WERI-Rb-1 (cell line): ENCODE data around the gene DNASE1L1.

ENCODE experiments used
- DNase-seq: peaks from one replicate; pipeline ENCODE4 v3.0.0-alpha.2; 2020
- H3K27ac ChIP-seq: fragments of 250-450 bp; sonication (Bioruptor Pico); 2 replicates; pipeline ENCODE4 v1.5.1; 2020; ENCODE audit warnings: mild to moderate bottlenecking, moderate library complexity
- H3K27me3 ChIP-seq: fragments of 250-450 bp; sonication (Bioruptor Pico); 2 replicates; pipeline ENCODE4 v1.5.1; 2021; ENCODE audit warnings: mild to moderate bottlenecking, low read depth, moderate library complexity; ENCODE audit not compliant: insufficient read depth, severe bottlenecking
- H3K36me3 ChIP-seq: fragments of 250-450 bp; sonication (Bioruptor Pico); 2 replicates; pipeline ENCODE4 v1.5.1; 2020; ENCODE audit warnings: mild to moderate bottlenecking, moderate library complexity
- H3K4me3 ChIP-seq: 2 replicates; pipeline ENCODE4 v1.5.1; 2011; ENCODE audit warnings: low read depth, mild to moderate bottlenecking, control low read depth, low read length
- H3K9me3 ChIP-seq: fragments of 250-450 bp; sonication (Bioruptor Pico); 2 replicates; pipeline ENCODE4 v1.5.1; 2021; ENCODE audit warnings: mild to moderate bottlenecking, moderate library complexity; ENCODE audit not compliant: severe bottlenecking
- CTCF ChIP-seq: IDR thresholded peaks from 2 replicates; pipeline ENCODE4 v1.5.1; 2011; ENCODE audit warnings: low read depth, mild to moderate bottlenecking, control low read depth, inconsistent platforms, low read length

Gene DNASE1L1

GRCh38 chrX:154409222-154409871, at the start of gene DNASE1L1:
Gene DNASE1L1, minus strand, starts transcription at chrX:154409254. Its CDS starts 3,686 bp downstream, at chrX:154405568.
- Histone ChIP-seq H3K27me3 (peaks cover 11% of the 10 kb centered on the region), H3K27ac (no peak within 1 kb of the TSS), H3K4me3 (no peak within 1 kb of the TSS), H3K36me3 (peaks cover 30% of the 10 kb centered on the region), H3K9me3 (no peaks in the 10 kb centered on the region)
- no peak for DNase-seq
- no peak for TF ChIP-seq CTCF

GRCh38 chrX:154458116-154458953, 49.3 kb upstream of the DNASE1L1 start, which contains the start of gene PLXNA3:
Gene PLXNA3, plus strand, starts transcription at chrX:154458281. Its CDS starts 1,903 bp downstream, at chrX:154460184.
- Histone ChIP-seq H3K27me3 (peaks cover 17% of the 10 kb centered on the region), H3K9me3 (peaks cover 6% of the 10 kb centered on the region), H3K36me3 (peaks cover 30% of the 10 kb centered on the region), H3K27ac (peak within 1 kb of the TSS; percentile 67), H3K4me3 (peak within 1 kb of the TSS; percentile 74)
- DNase-seq: peak; percentile 55
- TF ChIP-seq CTCF: no peak

GRCh38 chrX:154457491-154458115, 48.5 kb upstream of the DNASE1L1 start:
- Histone ChIP-seq H3K9me3 (peaks cover 6% of the 10 kb centered on the region), H3K27me3 (peaks cover 17% of the 10 kb centered on the region), H3K27ac (peak overlapping the region; percentile 63; the same call in 1 of the 2 replicates), H3K4me3 (peak overlapping the region; percentile 33), H3K36me3 (peaks cover 31% of the 10 kb centered on the region)
- no peak for TF ChIP-seq CTCF
- DNase-seq: peak; percentile 67

GRCh38 chrX:154452823-154453222, 43.8 kb upstream of the DNASE1L1 start:
- Histone ChIP-seq H3K9me3 (peaks cover 6% of the 10 kb centered on the region), H3K36me3 (peaks cover 45% of the 10 kb centered on the region), H3K4me3 (no peak overlapping the region), H3K27ac (no peak overlapping the region), H3K27me3 (peaks cover 20% of the 10 kb centered on the region)
- TF ChIP-seq CTCF: no peak
- DNase-seq: no peak

GRCh38 chrX:154450312-154450711, 41.3 kb upstream of the DNASE1L1 start:
- Histone ChIP-seq H3K36me3 (peaks cover 70% of the 10 kb centered on the region), H3K27ac (no peak overlapping the region), H3K4me3 (no peak overlapping the region), H3K27me3 (peaks cover 27% of the 10 kb centered on the region), H3K9me3 (peaks cover 6% of the 10 kb centered on the region)
- no peak for TF ChIP-seq CTCF
- no peak for DNase-seq
